NOMO-1 (cell line): Measurements from ENCODE around the gene PKD1L1.

ENCODE experiments used
- DNase-seq, 2 experiments: peaks; one replicate each; lab custom pipeline; 2025; ENCODE audit not compliant: unreplicated experiment in 2 of 2; lab: John Stamatoyannopoulos, UW

PKD1L1 gene

DNA sequence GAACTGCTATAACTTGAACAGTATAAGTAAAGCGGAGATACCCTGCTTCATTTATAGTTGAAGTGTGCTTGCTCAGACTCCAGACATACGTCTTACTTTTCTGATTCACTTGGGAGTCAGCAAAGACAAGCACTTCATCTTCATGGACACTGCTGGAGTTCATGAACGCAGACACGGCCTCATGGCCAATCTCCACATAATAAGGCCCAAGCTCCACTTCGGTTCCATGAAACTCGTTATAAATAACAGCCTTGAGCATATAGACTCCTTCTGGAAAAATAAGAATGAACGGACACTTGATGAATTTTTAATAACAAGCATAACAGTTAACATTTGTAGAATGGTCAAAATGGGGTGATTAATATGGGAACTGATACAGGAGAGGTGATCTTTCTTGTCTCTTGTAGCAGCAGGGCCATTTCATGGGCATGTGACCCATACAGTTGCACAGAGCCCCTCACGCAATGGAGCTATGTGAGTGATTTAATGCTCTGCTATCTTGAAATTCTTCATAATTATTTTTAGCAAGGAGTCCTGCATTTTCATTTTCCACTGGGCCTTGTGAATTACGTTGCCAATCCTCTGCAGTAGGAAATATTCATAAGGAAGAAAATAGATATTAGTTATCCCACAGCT, 40.2 kb downstream of the PKD1L1 start:
- no peak for DNase-seq

DNA sequence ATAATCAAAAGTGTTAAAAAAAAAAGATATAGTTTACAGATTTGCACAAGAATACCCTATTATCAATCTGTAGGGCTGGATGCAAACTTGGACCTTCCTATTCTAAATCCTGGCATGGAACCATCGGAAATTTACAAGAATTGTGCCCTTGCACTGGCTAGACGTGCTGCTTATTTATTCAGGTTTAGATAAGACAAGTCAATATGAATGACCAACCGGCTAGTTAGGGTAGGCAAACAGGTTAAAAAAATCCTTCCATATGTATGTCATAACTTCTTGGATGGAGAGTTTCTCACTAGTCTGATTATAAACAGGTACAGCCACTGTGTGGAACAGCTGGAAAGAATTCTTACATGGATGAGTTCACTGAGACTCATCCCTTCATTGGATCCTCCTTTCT, 41.4 kb downstream of the PKD1L1 start:
- no peak for DNase-seq

DNA sequence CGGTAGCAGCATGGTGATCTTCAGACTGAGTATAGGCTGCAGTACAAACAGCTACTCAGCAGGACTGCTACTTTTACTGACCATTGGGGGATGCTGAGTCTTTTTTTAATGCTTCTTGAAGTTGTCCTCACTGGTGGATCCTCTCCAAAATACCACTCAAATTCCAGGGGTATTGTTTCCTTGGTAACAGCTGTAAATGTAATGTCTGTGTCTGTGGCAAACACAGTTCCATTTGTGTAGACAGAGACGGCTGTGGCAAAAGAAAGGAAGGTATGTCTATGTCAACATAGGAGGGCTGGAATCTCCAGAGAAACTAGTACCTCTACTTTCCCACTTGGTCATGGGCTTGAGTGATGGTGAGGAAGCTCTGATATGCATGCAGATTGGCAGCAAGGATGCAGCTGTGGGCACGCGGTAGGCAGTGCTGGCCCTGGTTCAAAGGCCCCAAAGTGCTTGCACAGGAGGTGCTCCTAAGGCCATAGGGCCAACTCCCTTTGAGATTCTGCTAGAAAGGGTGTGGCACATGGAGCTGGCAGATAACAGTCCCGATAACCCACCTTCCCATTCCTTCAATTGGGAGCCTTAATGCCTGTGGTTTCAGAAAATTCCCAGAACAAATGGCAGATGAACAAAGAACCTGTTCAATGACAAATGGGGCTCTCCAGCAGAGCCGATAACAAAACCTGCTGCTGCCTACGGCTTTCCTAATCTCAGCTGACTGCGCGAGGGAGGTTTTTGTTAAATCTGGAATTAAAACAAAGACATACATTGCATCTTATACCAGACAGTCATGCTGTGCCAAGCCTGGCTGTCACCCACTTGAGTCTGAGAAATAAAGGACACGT, 43.0 kb downstream of the PKD1L1 start:
- DNase-seq: no peak

DNA sequence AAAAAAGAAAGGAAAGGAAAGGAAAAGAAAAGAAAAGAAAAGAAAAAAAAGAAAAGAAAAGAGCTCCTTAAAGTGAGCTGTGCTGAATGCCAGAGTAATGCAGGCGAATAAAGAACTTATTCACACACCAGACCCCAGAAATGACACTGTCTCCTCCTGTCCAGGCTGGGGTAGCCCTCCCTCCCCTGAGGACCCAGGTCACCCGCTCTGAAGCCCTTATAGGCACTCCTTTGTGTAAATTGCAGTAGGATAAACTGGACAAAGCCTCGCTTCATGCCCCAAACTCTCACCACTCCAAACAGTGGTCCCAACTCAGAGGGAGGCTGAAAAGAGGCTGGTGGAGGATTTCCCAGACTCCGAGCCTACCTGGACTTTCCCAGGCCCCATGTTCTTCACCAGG, 46.3 kb downstream of the PKD1L1 start:
- DNase-seq: no peak

DNA sequence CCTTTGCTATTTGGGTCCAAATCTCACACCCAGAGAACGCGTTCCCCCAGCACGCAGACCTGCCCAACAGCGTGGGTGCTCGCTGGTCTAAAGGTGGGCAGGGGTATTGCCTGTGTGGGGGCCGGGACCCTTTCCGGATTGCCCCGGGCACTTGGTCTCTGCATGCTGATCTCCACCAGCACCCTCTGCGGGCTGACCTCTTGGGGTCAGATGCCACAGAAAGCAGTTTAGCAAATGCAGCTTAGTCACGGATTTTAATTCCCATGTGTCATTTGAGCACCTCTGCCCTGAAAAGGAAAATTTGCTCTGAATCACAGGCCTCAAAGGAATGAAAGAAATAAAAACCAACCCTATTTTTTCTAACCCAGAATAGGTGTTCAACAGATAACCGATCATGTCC, 46.7 kb downstream of the PKD1L1 start:
- DNase-seq: no peak

DNA sequence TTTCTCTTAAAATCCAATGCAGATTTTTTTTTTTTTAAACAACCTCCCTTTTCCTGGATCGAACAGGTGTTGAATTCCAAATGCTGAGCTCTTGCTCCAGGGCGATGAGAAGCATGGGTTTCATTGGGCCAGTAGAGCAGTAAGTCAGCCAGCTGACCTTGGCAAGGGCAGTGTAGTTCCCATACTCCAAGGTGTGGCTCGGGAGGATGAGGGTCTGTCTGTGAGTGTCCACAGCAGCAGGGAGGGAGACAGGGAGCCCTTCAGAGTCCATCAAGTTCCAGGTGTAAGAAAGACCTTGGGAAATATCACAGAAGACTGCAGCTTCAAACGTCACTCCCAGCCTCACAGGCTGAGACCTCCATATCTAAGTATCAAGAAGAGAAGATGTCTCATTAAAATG, 50.4 kb downstream of the PKD1L1 start:
- DNase-seq: no peak

DNA sequence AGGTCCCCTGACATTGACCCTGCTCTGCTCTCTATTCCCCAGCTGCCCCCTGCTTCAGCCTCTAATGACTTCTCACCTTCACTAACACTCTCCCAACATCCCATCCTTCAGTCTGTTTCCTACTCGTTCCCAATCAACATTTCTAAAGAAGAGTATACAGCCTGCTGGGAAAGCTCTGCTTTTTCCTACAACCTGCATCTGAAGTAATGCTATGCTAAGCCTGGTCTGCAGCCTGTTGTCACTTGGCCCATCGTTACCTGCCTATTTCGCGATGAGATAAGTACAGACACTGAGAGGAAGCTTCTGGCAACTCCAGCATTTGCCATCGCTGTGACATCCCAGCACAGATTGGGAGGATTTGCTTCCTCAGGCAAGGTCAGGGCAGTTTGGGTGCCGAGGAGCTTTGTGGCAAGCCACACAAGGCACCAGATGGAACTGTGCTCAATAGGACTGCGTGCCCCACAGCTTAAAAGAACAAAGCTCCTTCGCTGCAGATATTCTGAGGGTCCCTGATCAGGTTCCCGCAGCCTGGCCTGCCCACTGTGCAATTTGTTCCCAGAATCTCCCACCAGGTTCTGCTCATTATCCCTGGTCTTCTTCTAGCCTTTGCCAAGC, 51.4 kb downstream of the PKD1L1 start:
- no peak for DNase-seq

DNA sequence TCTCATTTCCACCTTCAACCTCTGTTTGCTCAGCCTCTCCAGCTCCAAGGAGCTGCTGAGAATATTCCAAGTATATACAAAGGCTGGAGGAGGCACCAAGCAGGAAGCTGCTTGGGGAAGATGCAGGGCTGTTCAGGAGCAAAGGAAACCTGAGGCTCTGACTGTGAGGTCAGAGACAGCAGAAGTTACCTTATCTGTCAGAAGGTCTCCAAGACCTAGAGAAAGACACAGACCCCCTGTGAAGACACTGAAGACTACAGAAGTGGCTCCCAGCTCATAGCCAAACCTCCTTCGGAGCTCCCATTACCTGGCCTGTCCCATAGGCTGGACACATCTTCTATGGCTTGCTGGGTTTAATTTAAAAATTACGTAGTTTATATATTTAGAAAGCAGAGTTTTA, 53.2 kb downstream of the PKD1L1 start:
- no peak for DNase-seq

DNA sequence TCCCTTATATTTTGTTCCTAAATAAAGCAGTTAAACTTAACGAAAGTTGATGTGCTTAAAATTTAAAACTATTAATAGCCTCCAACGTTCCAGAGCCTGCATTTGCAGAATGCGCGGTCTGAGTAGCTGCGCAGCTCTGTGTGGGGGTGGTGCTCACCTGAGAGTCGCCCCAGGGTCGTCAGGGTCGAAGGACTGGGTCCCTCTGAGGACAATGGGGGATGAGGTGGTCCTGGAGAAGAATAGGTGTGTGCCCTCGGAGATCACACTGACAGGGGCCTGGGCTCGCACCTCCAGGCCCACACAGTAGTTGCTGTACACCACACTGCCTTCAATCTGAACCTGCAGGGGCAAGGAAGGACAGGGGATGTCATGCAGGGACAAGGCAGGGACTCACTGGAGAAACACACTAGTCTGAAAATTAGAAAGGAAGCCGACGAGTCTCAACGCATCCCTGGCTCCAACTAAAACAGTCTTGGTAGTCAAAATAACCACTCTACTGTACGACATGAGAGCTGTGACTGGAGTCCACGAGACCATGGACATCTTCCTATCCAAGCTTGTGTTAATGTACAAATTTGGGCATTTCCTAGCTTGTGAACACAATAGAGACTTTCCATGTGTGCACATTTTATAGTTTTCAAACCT, 54.4 kb downstream of the PKD1L1 start:
- DNase-seq: no peak

DNA sequence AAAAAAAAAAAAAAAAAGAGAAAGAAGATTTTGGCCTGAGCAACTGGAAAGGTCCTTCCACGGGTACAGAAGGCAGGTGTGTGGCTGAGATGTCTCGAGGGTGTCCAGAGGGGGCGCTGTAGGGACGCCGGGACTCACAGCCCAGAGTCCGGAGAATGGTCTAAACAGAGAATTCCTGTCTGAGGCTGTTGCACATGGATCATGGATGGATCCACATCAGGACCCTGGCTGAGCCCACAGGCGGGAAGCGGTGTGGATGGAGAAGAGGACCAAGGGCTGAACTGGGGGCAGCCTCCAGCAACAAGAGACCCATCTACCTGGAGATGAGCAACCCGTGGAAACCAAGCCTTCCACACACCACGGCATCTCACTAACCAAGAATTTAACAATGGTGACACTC, 55.0 kb downstream of the PKD1L1 start:
- no peak for DNase-seq

DNA sequence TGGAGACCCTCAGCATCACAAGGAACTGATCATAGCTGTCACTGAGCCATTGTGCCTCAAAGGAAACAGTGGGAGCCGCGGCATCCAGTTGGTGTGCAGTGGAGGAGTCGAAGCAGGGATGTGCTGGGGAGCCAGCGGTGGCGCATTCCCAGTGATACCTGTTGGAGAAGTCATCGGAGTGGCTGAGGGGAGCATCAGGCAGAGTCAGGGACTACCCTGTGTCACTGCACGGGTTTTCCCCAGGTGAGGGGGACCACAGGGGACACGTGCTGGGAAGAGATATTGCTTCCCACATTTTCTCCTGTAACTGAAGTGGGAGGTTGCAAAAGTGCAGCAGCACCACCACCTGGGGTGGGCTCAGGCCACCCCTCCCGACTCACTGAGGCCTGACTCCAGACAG, 57.7 kb downstream of the PKD1L1 start:
- DNase-seq: no peak

DNA sequence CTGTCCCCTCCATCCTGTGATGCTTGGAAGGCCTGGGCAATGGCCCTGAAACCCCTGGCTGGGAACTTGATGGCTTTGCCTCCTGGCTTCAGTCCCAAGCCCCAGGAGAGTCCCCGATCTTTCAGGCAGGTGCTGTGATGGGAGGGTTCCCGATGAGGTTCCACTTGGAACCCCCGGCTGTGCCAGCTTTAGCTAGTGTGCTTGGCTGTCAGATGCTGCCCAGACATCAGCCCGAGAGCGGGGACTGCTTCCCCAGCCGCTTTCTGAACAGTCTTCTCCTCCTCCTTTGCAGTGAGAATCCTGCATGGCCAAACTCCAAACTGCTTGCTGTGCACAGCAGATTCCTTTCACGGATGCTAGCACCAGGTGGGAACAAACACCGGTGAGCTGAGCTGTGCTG, 58.1 kb downstream of the PKD1L1 start:
- no peak for DNase-seq

DNA sequence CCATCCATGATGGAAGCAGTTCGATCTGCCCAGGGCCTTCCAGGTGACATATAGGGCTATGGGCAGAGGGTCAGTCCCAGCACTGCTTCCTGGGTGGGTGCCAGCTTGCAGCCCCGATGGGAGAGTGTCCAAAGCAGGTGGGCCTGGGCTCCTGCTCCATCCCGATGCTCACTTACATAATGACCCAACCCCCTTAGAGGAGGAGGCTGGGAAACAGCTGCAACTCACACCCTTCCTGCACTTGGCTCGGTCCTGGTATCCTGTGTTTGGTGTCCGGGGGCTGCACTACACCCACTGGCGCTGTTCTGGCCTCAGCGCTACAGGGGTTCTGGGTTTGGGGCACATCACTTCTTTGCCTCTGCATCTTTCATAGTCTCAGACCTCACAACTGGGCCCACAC, 58.5 kb downstream of the PKD1L1 start:
- no peak for DNase-seq

DNA sequence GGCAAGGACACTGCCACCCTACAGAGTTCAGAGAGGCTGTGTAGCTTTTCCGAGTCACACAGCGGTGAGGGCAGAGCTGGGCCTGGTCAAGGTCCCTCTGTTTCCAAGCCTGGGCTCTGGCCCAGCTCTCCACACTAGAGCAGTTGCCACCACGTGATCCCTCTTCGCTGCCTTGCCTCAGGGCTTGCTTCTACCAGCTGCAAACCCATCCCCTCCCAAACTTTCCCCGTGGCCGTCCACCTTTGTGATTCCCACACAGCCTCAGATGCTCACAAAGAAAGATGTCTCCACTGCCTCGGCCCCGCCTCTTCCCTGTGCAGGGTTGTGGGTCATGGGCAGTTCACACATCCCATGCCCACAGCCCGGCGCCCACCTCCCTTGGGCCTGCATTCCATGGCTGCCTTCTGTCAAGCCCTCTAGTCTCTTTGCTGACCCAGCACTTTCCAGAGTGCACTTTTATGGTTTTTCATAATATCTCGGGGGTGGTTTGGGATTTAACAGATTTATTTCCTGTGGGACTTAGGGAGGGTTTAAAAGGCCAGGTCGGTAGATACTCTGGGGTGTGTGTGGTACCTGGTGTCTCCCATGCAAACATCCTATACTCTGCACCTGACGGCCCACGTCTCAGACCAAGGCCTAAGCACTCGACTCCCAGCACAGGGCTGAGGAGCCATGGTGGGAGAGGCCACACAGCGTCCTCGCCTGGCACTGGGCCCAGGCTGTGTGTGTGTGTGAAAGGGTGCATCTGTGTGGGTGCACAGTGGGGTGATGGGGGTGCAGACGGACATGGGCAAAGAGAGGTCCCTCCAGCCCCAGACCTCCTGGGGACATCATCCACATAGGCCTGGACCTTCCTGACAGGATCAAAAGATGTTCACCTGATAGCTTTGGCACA, 59.6 kb downstream of the PKD1L1 start:
- no peak for DNase-seq

DNA sequence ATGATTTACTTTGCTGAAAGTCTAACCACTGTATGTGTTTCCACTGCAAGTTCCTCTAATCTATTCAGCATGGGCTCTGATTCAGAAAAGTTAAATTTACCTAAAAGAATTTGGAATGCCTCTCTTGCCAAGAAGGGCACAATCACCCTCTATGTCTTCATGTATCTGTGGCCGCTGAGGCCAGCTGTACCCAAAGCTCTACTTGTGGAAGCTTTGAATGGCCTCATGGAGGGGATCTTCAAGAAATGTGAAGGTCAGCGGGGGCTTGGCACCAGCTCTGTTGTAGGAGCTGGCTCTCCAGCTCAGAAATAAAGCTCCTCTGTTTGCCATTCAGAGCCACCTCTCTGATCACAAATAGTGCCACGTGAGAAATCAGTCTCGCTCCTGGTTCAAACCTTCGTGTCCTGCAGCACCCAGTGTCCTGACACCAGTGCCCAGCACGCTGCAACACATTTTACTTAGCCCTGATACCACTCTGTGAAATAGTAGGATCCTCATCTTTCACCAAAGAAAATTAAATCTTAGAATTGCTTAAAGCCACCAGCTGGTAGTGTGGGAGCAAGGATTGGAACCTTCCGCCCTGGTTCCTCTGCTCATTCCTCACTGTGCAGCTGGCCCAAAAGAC, 61.1 kb downstream of the PKD1L1 start:
- no peak for DNase-seq

DNA sequence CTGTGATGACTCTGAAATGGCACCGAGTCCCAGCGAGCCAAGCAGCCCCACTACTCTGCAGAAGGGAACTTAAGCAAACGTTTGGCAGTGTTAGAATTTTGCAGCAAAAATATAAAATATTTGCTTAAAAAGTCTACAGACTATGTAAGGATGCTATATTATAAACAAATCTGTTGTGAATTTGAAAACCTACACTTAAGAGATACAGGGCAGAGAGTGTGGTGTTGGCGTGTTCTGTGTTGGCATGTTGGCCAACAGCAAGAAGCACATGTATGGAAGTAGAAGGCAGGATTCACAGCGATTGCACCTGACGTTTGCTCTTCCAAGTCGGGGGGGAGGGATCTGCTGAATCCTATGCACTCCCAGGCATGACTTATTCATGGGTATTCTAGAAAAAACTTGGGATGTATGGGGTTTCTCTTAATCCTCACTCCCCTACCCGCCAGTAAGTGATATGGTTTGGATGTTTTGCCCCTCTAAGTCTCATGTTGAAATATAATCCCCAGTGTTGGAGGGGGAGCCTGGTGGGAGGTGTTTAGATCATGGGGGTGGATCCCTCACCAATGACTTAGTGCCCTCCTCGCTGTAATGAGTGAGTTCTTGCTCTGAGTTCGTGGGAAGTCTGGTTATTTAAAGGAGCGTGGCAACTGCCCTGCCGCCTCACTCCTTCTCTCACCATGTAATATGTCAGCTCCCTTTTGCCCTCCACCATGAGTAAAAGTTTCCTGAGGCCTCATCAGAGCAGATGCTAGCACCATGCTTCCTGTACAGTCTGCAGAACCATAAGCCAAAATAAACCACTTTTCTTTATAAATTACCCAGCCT, 62.1 kb downstream of the PKD1L1 start:
- DNase-seq: no peak

DNA sequence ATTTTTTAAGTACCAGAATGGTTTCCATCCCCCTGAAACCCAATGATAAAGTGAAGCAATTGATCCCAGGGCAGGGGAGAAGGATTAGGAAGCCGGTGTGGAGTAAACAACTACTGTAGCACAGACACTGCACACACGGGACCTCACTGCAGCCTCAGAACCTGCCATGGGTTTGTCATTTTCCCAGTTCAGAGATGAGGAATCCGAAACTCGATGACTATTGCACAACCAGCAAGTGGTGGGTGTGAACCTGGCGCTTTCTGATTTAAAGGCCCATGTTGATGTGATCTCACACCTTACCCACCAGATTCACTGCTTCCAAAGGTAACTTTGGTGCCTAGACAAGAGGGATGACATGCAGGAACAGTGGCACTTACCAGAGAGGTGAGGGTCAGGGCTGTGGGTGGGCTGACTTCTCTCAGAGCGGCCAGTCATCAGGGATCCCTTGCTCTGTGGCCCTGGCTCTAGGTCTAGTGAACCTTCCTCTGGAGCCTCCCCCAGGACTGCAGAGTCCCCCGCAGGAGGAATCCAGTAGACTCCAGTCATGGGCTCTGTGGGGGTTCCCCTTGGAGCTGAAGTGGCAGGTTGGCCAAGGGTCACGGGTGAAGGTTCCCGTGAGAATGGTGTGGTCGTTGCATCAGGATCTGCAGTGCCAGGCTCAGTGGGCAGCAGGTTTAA, 62.8 kb downstream of the PKD1L1 start:
- DNase-seq: no peak

DNA sequence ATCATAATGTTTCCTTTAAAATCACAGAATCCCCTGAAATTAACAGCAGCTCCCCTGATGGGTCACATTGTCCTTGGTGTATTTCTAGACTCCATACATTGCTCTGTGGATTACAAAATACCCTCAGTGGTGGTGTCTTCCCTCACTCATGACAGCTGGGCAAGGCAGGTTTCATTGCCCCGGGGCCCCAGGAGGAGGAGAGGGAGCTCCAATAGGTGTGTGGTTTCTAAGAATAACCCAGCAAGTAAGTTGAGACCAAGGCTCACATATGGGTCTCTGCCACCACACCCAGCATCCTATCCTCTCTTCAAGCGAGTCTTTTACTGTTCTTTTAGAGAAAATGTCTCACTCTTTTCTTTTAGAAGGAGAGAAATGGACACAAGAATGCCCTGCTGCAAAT, 63.6 kb downstream of the PKD1L1 start:
- no peak for DNase-seq

DNA sequence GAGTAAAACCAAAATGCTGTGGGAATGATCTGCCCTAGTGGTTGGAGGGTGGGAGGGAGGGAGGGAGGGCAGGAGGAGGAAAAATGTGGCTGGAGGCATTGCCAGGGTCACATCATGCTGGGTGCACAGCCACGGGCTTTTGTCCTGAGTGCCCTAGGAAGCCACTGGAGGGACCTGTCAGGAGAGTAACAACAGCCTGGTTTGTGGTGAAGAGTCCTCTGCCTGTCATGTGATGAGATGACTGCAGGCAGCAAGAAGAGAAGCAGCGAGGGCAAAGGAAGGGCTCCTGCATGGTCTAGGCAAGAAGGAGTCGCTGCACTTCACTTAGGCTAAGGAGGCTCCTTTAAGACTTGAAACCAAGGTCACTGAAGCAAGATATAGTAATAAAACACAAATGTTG, 65.6 kb downstream of the PKD1L1 start:
- no peak for DNase-seq
